UCSD-AML1 (cell line): ENCODE measurements around the gene CLIP1.
"Not testable (repeated sequence)": the region's sequence is repeated elsewhere in the genome, so short reads cannot be mapped to it uniquely, and the experiment has no call there.

Experiments used
- DNase-seq: peaks from one replicate; lab custom pipeline; 2025; ENCODE audit not compliant: unreplicated experiment; lab: John Stamatoyannopoulos, UW

The CLIP1 gene

GRCh38 chr12:122399254-122399591 lies 23.2 kb downstream of the CLIP1 start:
- DNase-seq = no peak

- DNase-seq = not testable (repeated sequence)
Observed at GRCh38 chr12:122397981-122398380, 24.5 kb downstream of the CLIP1 start.

- no peak for DNase-seq
Observed at GRCh38 chr12:122395319-122395718, 27.1 kb downstream of the CLIP1 start.

GRCh38 chr12:122394626-122395194 lies 27.8 kb downstream of the CLIP1 start:
- DNase-seq = no peak

- DNase-seq = no peak
Observed at GRCh38 chr12:122393817-122394216, 28.7 kb downstream of the CLIP1 start.

- DNase-seq = no peak
Observed at GRCh38 chr12:122392411-122392810, 30.1 kb downstream of the CLIP1 start.

GRCh38 chr12:122389677-122390076 lies 32.8 kb downstream of the CLIP1 start:
- no peak for DNase-seq

- no peak for DNase-seq
Observed at GRCh38 chr12:122387887-122388286, 34.6 kb downstream of the CLIP1 start.

- DNase-seq = no peak
Observed at GRCh38 chr12:122385171-122386016, 37.1 kb downstream of the CLIP1 start.

GRCh38 chr12:122382919-122383350 lies 39.5 kb downstream of the CLIP1 start:
- no peak for DNase-seq

- no peak for DNase-seq
Observed at GRCh38 chr12:122381021-122381420, 41.4 kb downstream of the CLIP1 start.

- DNase-seq = not testable (repeated sequence)
Observed at GRCh38 chr12:122376751-122377150, 45.7 kb downstream of the CLIP1 start.

GRCh38 chr12:122374707-122375106 lies 47.8 kb downstream of the CLIP1 start:
- DNase-seq = no peak

- DNase-seq = no peak
Observed at GRCh38 chr12:122371475-122372045, 50.9 kb downstream of the CLIP1 start.

- no peak for DNase-seq
Observed at GRCh38 chr12:122368361-122369073, 54.0 kb downstream of the CLIP1 start.

- not testable (repeated sequence) for DNase-seq
Observed at GRCh38 chr12:122367632-122368031, 54.8 kb downstream of the CLIP1 start.

- no peak for DNase-seq
Observed at GRCh38 chr12:122366685-122367475, 55.6 kb downstream of the CLIP1 start.

GRCh38 chr12:122365226-122365625 lies 57.2 kb downstream of the CLIP1 start:
- DNase-seq = not testable (repeated sequence)

- DNase-seq = no peak
Observed at GRCh38 chr12:122363782-122364181, 58.7 kb downstream of the CLIP1 start.

GRCh38 chr12:122362755-122363154 lies 59.7 kb downstream of the CLIP1 start:
- DNase-seq = no peak

GRCh38 chr12:122358403-122358802 lies 64.1 kb downstream of the CLIP1 start:
- DNase-seq = not testable (repeated sequence)
